ENCODE data around the gene TMCO5A.

TMCO5A gene

DNA sequence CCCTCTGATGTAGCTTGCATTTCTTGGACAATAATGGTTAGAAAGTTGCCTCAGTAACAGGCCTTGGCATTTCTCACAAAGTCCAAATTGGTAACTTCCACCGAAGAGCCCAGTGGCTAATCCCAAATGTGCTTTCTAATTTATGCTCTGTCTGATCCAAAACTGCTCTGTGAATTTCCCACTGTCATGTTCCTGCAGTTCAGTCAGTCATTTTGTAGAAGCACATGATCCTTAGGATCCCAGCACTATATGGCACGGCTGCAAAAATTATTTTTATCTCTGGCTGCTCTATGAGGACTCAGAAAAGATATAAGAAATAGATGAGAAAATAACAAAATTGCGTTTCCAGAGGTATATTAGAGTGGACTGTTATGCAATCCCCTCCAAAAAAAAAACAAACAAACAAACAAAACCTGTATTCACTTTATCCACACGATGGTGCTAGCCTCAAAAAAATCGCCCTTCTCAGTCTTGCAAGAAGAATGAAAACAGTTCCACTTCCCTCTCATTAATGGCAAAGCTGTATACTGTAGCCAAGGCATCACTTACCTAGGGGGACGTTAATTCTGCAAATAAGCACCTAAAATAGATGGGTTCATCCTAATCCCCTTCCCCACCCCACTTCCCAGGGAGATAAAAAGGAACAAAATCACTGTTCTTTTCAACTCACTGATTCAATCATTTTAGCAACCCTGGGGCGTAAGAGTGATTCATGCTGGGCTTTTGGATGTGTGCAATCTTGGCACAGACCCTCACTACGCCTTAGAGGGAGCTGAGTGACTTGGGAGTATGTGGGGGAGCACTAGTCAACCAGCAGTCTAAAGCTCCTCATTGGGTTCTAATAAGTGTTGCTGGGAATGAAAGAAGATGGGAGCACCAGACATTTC lies 61.3 kb downstream of the TMCO5A start:
- Histone ChIP-seq H3K27me3 (ENCODE audit: insufficient read depth, poor library complexity, severe bottlenecking) (no peaks in the 10 kb centered on the region), H3K9me3 (ENCODE audit: severe bottlenecking) (no peaks in the 10 kb centered on the region), H3K4me3 (ENCODE audit: severe bottlenecking) (no peak overlapping the region), H3K36me3 (ENCODE audit: low read depth) (no peaks in the 10 kb centered on the region), H3K27ac (ENCODE audit: poor library complexity, severe bottlenecking) (no peak overlapping the region), H3K4me1 (ENCODE audit: insufficient read depth, poor library complexity, severe bottlenecking) (no peaks in the 10 kb centered on the region)
- ATAC-seq (ENCODE audit: low read depth) (peak; percentile 86), DNase-seq (ENCODE audit: low spot score) (no peak)
- TF ChIP-seq CTCF (IDR thresholded peaks at IDR 0.05; ENCODE audit: poor library complexity, severe bottlenecking), result peak; percentile 98

Data from RWPE2 (cell line).